Vagina (tissue), 2 donors: ENCODE measurements around the gene TRIM59. TPM values are rescaled to one million over a fixed set of nuclear protein-coding genes. Genes with fewer than 3 reads are reported as not detected.

Source experiments
- DNase-seq, 2 donors: peaks; one replicate each; pipeline ENCODE4 v3.0.0-alpha.2; 2017; ENCODE audit errors: extremely low spot score in 2 of 2
- H3K27ac ChIP-seq: fragments of 200-600 bp; sonication (generic); one replicate; pipeline ENCODE4 v1.5.1; 2019
- H3K27me3 ChIP-seq: fragments of 200-600 bp; sonication (generic); one replicate; pipeline ENCODE4 v1.5.1; 2019
- H3K36me3 ChIP-seq, 2 donors: fragments of 200-600 bp; sonication (generic); one replicate each; pipeline ENCODE4 v1.5.1; 2017 to 2019
- H3K4me1 ChIP-seq: fragments of 200-600 bp; sonication (generic); one replicate; pipeline ENCODE4 v1.5.1; 2019
- H3K4me3 ChIP-seq, 2 donors: fragments of 200-600 bp; sonication (generic); 1 replicate in 1 of 2; 2 replicates in 1 of 2; pipeline ENCODE4 v1.5.1; 2016 to 2019
- H3K9me3 ChIP-seq: fragments of 200-600 bp; sonication (generic); one replicate; pipeline ENCODE4 v1.5.1; 2019
- CTCF ChIP-seq, 3 experiments: fragments of 450-650 bp in 2 of 3; fragments of 200-600 bp in 1 of 3; sonication (generic) in 1 of 3; IDR thresholded peaks; one replicate each; pipeline ENCODE4 v1.5.1; 2017 to 2019; ENCODE audit warnings: antibody characterized with exemption in 3 of 3, mild to moderate bottlenecking in 2 of 3, moderate library complexity in 2 of 3
- POLR2A ChIP-seq, 2 donors: fragments of 450-650 bp; IDR thresholded peaks; one replicate each; pipeline ENCODE4 v1.6.1; 2017; ENCODE audit warnings: antibody characterized with exemption in 2 of 2, mild to moderate bottlenecking in 2 of 2, moderate library complexity in 2 of 2
- POLR2AphosphoS5 ChIP-seq, 2 donors: sonication (generic); formaldehyde crosslinking; IDR thresholded peaks; one replicate each; pipeline ENCODE4 v1.9.0; 2017; ENCODE audit warnings: antibody characterized with exemption in 2 of 2, mild to moderate bottlenecking in 2 of 2, low read depth in 1 of 2; ENCODE audit not compliant: insufficient read depth in 1 of 2
- intact Hi-C: fragments of 100-400 bp; cut with DNase I; formaldehyde crosslinking; loops from one replicate; pipeline ENCODE4 v1.15.1; 2023
- total RNA-seq: library from RNA; depleted of rRNA; stranded (reverse); fragments of >200 nt; gene quantifications from one replicate; pipeline ENCODE4 v1.2.3, GENCODE V29; 2016

TRIM59 gene
- total RNA-seq, 1 donor from 2014 or later, result 6.1 TPM

GRCh38 chr3:160435095-160435494 is 14.5 kb downstream of the TRIM59 start:
- intact Hi-C loops, result no loop called here
- Histone ChIP-seq H3K27me3 (no peaks in the 10 kb centered on the region), H3K4me3 (no peak overlapping the region), H3K27ac (no peak overlapping the region), H3K4me1 (no peaks in the 10 kb centered on the region), H3K9me3 (no peaks in the 10 kb centered on the region), H3K36me3 (peaks cover 0 to 37% of the 10 kb centered on the region in 2 donors)
- DNase-seq, result no peak
- TF ChIP-seq POLR2AphosphoS5 (IDR thresholded peaks at IDR 0.05; ENCODE audit: insufficient read depth in 1 of 2, low read depth in 1 of 2), result no peak
- no peak for TF ChIP-seq CTCF (IDR thresholded peaks at IDR 0.05)
- TF ChIP-seq POLR2A (IDR thresholded peaks at IDR 0.05), result no peak

DNA sequence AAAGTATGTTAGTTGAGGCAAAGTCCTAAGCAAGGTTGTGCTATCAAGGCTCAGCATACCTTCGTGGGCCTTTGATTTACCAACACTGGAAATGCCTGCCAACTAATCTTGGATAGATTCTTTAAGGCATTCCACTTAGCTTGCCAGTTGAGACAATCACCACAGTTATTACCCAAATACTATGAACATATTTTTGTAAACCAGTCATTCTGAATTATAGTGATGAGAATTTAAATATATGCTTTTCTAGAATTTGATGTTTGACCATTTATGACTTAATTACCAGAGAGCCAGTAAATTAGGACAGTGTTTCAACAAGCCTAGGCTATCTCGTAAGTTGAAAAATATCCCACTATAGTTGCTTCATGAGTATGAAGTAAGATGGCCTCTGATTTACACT is 15.5 kb downstream of the TRIM59 start:
- H3K4me3 ChIP-seq, result no peak overlapping the region
- peaks cover 0 to 37% of the 10 kb centered on the region in 2 donors for H3K36me3 ChIP-seq
- no peak for TF ChIP-seq POLR2A (IDR thresholded peaks at IDR 0.05)
- TF ChIP-seq CTCF (IDR thresholded peaks at IDR 0.05), result no peak
- no peak for TF ChIP-seq POLR2AphosphoS5 (IDR thresholded peaks at IDR 0.05; ENCODE audit: insufficient read depth in 1 of 2, low read depth in 1 of 2)
- intact Hi-C loops, result no loop called here
- no peak overlapping the region for H3K27ac ChIP-seq
- no peaks in the 10 kb centered on the region for H3K9me3 ChIP-seq
- no peaks in the 10 kb centered on the region for H3K27me3 ChIP-seq
- no peak for DNase-seq
- H3K4me1 ChIP-seq, result no peaks in the 10 kb centered on the region

- Histone ChIP-seq H3K9me3 (no peaks in the 10 kb centered on the region), H3K4me3 (no peak overlapping the region), H3K27me3 (no peaks in the 10 kb centered on the region), H3K4me1 (no peaks in the 10 kb centered on the region), H3K36me3 (peaks cover 0 to 39% of the 10 kb centered on the region in 2 donors), H3K27ac (no peak overlapping the region)
- no peak for DNase-seq
- intact Hi-C loops, result no loop called here
- TF ChIP-seq POLR2A (IDR thresholded peaks at IDR 0.05), result no peak
- TF ChIP-seq POLR2AphosphoS5 (IDR thresholded peaks at IDR 0.05; ENCODE audit: insufficient read depth in 1 of 2, low read depth in 1 of 2), result no peak
- no peak for TF ChIP-seq CTCF (IDR thresholded peaks at IDR 0.05)
Measured at GRCh38 chr3:160427832-160428424, 21.7 kb downstream of the TRIM59 start.

DNA sequence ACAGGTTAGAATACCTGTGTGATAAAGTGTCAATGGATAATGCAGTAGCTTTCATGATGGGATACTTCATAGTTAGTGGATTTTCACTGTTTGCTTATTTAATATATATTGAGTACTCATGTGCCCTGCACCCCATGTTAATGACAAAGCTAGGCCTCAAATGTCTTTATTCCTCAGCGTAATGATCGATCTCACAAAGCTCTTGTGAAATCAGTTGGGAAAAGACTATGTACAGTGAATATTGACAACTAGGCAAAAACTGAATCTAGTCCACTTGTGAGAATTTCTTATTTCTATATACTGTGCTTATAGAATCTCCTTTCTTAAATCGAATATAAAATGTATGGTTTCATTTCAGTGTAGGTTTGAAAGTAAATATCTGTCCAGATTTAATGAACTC is 32.3 kb downstream of the TRIM59 start:
- H3K36me3 ChIP-seq, result peaks cover 0 to 25% of the 10 kb centered on the region in 2 donors
- no peak for TF ChIP-seq POLR2A (IDR thresholded peaks at IDR 0.05)
- TF ChIP-seq POLR2AphosphoS5 (IDR thresholded peaks at IDR 0.05; ENCODE audit: insufficient read depth in 1 of 2, low read depth in 1 of 2), result no peak
- no peak for TF ChIP-seq CTCF (IDR thresholded peaks at IDR 0.05)
- H3K4me3 ChIP-seq, result no peak overlapping the region
- H3K9me3 ChIP-seq, result no peaks in the 10 kb centered on the region
- no peaks in the 10 kb centered on the region for H3K27me3 ChIP-seq
- no peak for DNase-seq
- no peak overlapping the region for H3K27ac ChIP-seq
- intact Hi-C loops, result no loop called here
- no peaks in the 10 kb centered on the region for H3K4me1 ChIP-seq

DNA sequence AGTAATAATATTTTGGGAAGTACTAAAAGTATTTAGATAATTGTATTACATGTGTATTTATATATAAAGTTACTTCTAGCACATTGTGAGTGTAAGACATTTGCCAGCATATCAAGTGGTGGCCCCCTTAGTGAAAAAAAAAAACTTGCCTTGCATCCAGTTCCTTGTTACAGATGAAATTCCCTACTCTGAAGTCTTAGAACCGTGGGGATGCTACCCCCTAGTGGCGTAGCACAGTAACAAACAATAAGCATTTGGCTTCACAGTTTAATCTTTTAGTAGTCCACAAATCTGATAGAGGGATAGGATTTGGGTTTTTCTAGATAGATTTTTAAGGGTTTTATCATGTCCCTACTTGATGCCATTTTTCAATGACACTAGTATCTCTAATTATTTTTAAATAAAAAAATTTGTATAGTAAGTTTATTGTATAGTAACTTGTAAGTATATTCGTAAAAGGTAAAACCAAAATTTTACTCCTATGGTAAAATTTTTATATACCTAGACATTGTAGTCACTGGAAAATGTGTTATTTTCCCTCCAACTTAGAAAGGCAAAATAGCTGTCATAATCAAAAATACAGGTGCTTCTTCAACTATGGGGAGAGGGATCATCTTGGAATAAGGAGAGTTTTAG is 35.9 kb downstream of the TRIM59 start:
- Histone ChIP-seq H3K4me1 (no peaks in the 10 kb centered on the region), H3K4me3 (no peak overlapping the region), H3K27me3 (no peaks in the 10 kb centered on the region), H3K36me3 (peaks cover 0 to 16% of the 10 kb centered on the region in 2 donors), H3K27ac (no peak overlapping the region), H3K9me3 (no peaks in the 10 kb centered on the region)
- intact Hi-C loops, result no loop called here
- TF ChIP-seq CTCF (IDR thresholded peaks at IDR 0.05) (peak; percentile 42 to 72 (median 54)), POLR2AphosphoS5 (IDR thresholded peaks at IDR 0.05; ENCODE audit: insufficient read depth in 1 of 2, low read depth in 1 of 2) (peak in 1 of 2 donors; percentile 35), POLR2A (IDR thresholded peaks at IDR 0.05) (no peak)
- DNase-seq, result no peak
